Spinal cord (tissue), 10 donors: ENCODE measurements around the gene CLPSL1. TPM values are rescaled to one million over a fixed set of nuclear protein-coding genes. Genes with fewer than 3 reads are reported as not detected.

Source experiments
- DNase-seq, 6 donors: peaks; one replicate each; pipeline versions ENCODE4 v3.0.0 to v3.0.0-alpha.2; 2013 to 2015; ENCODE audit warnings: low spot score in 6 of 6, low read depth in 4 of 6
- H3K27ac ChIP-seq: one replicate; pipeline ENCODE4 v1.5.1; 2013; ENCODE audit warnings: low read depth, low read length, control low read depth
- H3K27me3 ChIP-seq: one replicate; pipeline ENCODE4 v1.6.1; 2013; ENCODE audit warnings: low read length; ENCODE audit not compliant: control insufficient read depth, insufficient read depth
- H3K36me3 ChIP-seq: one replicate; pipeline ENCODE4 v1.6.1; 2013; ENCODE audit warnings: low read length; ENCODE audit not compliant: control insufficient read depth, insufficient read depth
- H3K4me1 ChIP-seq: one replicate; pipeline ENCODE4 v1.6.1; 2013; ENCODE audit warnings: low read length; ENCODE audit not compliant: control insufficient read depth, insufficient read depth
- H3K4me3 ChIP-seq: one replicate; pipeline ENCODE4 v1.5.1; 2013; ENCODE audit warnings: low read depth, low read length, control low read depth
- H3K9me3 ChIP-seq: one replicate; pipeline ENCODE4 v1.6.1; 2013; ENCODE audit warnings: low read length; ENCODE audit not compliant: control insufficient read depth, insufficient read depth
- WGBS: methylation state at CpG from one replicate; pipeline ENCODE4 v1.1.5; 2013; ENCODE audit warnings: missing lambda C conversion rate; ENCODE audit not compliant: insufficient coverage; 5-methylcytosine and 5-hydroxymethylcytosine counted together
- polyA plus RNA-seq, 2 donors: library from polyadenylated mRNA; unstranded; fragments of 120-200 nt; gene quantifications; one replicate each; pipeline ENCODE4 v1.2.1, GENCODE V29; 2013; ENCODE audit not compliant: insufficient read length in 2 of 2
- total RNA-seq, 2 donors: library from RNA; depleted of rRNA in 1 of 2; stranded (reverse); fragments of 120-200 nt in 1 of 2; fragments of >200 nt in 1 of 2; gene quantifications; one replicate each; pipeline versions ENCODE4 v1.2.3 to v1.2.4, GENCODE V29; 2013 to 2014
- donor health status: healthy.

Gene CLPSL1
- total and polyA plus RNA-seq, 4 donors = not detected

DNA sequence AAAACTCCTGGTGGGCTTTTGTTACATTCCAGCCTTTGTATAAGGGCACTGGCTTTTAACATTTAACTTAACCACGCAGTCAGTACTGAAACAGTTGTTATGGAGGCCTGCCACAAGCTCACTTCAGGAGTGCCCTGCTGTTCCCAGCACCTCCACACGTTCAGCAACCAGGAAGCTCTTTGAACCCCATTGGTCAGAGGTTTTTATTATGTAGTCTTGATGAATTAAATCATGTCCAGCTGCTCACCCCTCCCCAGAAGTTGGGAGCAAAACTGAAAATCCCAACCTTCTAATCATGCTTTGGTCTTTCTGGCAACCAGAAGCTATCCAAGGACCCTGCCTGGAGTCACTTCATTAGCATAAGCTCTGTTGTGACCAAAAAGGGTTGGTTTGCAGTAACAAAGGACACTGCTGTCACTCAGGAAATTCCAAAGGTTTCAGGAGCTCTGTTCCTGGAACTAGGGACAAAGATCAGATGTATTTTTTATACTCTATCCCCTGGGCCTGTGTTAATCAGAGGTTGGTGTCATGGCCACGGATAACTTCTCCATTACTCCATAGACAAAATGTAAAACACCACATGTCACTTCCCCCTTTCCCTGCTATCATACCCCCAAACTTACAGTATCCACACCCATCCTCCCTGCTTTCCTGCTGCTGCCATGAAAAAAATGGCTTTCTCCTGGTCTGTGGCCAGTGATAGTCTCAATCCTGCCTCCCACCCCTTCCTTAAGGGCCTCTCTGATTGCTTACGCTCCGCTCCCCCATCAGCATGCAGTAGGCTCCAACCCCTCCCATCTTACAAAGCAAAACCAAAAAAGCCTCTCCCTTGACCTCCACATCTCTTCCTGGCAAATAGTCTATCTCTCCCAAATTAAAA is 40.9 kb upstream of the CLPSL1 start:
- Histone ChIP-seq H3K9me3 (no peaks in the 10 kb centered on the region), H3K4me1 (peaks cover 12% of the 10 kb centered on the region), H3K4me3 (no peak overlapping the region), H3K27ac (no peak overlapping the region), H3K36me3 (no peaks in the 10 kb centered on the region), H3K27me3 (no peaks in the 10 kb centered on the region)
- 70% methylated on average over 3 of the region's 5 CpGs for WGBS
- DNase-seq = peak in 1 of 6 donors; percentile 0

DNA sequence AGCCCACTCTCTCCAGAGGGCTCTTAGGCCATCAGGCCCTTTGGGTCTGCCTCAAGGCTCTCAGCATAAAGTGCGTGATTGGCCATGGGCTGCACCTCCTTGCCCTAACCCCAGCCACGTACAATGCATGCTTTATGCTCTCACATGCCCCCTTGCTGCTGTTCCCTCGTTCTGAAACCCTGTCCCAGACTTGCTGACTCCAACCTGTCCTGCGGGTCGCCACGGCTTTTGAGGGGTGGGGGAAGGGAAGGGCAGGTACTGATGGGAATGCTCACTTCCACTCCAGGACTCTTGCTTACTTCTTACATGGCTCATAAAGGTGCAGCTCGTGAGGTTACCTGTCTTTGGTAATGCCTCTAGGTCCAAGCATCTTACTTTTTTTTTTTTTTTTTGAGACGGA is 38.0 kb upstream of the CLPSL1 start:
- Histone ChIP-seq H3K9me3 (no peaks in the 10 kb centered on the region), H3K4me1 (no peaks in the 10 kb centered on the region), H3K4me3 (no peak overlapping the region), H3K36me3 (no peaks in the 10 kb centered on the region), H3K27me3 (no peaks in the 10 kb centered on the region), H3K27ac (no peak overlapping the region)
- WGBS = 53% methylated on average over 2 of the region's 8 CpGs
- no peak for DNase-seq

DNA sequence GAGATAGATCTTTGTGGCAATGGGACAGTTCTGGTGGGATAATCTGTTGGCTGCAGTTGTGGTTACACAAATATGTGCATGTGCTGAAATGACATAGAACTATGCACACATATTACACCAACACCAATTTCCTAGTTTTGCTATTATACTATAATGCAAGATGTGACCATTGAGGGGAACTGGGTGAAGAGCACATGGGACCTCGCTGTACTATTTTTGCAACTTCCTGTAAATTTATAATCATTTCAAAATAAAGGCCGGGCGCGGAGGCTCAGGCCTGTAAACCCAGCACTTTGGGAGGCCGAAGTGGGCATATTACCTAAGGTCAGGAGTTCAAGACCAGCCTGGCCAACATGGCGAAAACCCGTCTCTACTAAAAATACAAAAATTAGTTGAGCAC is 35.3 kb upstream of the CLPSL1 start:
- DNase-seq = no peak
- H3K4me3 ChIP-seq = no peak overlapping the region
- no peaks in the 10 kb centered on the region for H3K27me3 ChIP-seq
- no peaks in the 10 kb centered on the region for H3K9me3 ChIP-seq
- no peaks in the 10 kb centered on the region for H3K36me3 ChIP-seq
- no peak overlapping the region for H3K27ac ChIP-seq
- H3K4me1 ChIP-seq = no peaks in the 10 kb centered on the region
- WGBS = 95% methylated on average over 4 of the region's 7 CpGs

DNA sequence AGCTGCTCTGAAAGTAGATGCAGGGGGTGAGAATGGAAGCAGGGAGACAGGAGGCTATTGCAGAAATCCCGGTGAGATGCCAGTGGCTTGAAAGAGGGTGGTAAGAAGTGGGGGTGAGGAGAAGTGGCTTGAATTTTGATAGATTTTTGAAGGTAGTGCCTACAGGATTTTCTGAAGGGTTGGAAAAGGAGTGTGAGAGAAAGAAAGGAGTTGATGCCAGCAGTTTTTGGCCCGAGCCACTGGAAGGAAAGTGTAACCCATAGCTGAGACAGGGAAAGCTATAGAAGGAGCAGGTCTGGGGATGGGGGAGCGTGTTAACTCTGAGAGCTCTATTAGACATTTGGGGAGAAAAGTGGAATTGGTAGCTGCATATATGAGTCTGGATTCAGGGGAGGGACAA is 34.3 kb upstream of the CLPSL1 start:
- Histone ChIP-seq H3K9me3 (no peaks in the 10 kb centered on the region), H3K36me3 (no peaks in the 10 kb centered on the region), H3K27ac (no peak overlapping the region), H3K27me3 (no peaks in the 10 kb centered on the region), H3K4me3 (no peak overlapping the region), H3K4me1 (no peaks in the 10 kb centered on the region)
- DNase-seq = peak in 1 of 6 donors; percentile 63
- WGBS = 88% methylated on average over 3 of the region's 3 CpGs

- H3K9me3 ChIP-seq = no peaks in the 10 kb centered on the region
- H3K27me3 ChIP-seq = no peaks in the 10 kb centered on the region
- DNase-seq = no peak
- H3K27ac ChIP-seq = no peak overlapping the region
- WGBS = no CpG with 5 or more reads among the region's 1 CpG
- H3K36me3 ChIP-seq = no peaks in the 10 kb centered on the region
- no peaks in the 10 kb centered on the region for H3K4me1 ChIP-seq
- no peak overlapping the region for H3K4me3 ChIP-seq
Observed at GRCh38 chr6:35747877-35748276, 32.9 kb upstream of the CLPSL1 start.

DNA sequence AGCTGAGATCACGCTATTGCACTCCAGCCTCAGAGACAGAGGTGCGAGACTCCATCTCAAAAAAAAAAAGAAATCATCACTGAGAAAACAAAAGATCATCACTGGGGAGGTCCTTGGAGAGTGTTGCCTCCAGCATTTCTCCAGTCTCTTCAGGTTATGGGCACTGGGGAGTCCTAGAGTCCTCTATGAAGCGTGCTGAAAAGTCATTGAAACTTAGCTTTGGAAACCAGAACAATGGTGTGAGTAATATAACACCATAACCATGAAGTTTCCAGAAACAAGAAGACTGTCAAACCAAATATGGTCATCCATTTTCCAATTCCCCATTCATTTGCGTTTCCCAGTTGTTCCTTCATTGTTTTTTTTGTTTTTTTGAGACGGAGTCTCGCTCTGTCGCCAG is 30.3 kb upstream of the CLPSL1 start:
- no peaks in the 10 kb centered on the region for H3K4me1 ChIP-seq
- 80% methylated on average over 1 of the region's 7 CpGs for WGBS
- no peak overlapping the region for H3K4me3 ChIP-seq
- no peaks in the 10 kb centered on the region for H3K27me3 ChIP-seq
- no peaks in the 10 kb centered on the region for H3K9me3 ChIP-seq
- no peak for DNase-seq
- H3K27ac ChIP-seq = no peak overlapping the region
- no peaks in the 10 kb centered on the region for H3K36me3 ChIP-seq

DNA sequence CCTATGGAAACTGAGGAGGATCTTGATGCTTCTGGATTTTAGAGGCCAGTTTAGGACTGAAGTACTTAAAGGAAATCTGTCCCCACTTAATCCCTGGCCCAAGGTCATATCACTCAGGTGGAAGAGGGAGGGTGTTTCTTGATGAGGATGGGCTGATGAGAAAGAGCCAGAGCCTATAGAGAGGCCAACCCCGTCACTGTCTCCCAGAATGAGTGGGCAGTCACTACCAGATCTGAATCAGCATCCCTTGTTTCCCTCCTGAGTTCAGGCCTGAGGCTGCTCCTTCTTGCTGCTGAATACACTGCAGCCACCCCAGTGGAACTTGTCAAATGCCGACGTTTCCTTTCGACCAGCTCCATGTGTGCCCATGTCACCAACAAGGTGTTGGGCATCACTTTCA is 29.2 kb upstream of the CLPSL1 start:
- Histone ChIP-seq H3K36me3 (no peaks in the 10 kb centered on the region), H3K27me3 (no peaks in the 10 kb centered on the region), H3K9me3 (no peaks in the 10 kb centered on the region), H3K4me1 (no peaks in the 10 kb centered on the region), H3K27ac (no peak overlapping the region), H3K4me3 (no peak overlapping the region)
- DNase-seq = no peak
- WGBS = 83% methylated on average over 4 of the region's 4 CpGs

DNA sequence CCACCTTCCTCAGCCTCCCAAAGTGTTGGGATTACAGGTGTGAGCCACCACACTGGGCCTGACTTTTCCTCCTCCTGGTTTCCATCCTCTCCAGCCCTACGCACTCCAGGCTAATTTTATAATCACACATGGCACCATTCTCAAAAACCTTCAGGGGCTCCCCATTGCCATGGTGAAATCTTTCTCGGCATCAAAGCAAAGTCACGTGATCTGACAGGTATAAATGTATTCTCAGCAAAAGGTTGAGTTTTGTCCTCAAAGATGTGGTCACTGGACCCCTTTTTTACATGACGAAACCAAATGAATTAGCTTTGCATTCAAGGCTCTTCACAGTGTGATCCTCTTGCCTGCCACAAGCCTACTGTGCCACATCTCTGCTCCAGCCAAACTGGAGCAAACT is 28.5 kb upstream of the CLPSL1 start:
- no peak for DNase-seq
- Histone ChIP-seq H3K27me3 (no peaks in the 10 kb centered on the region), H3K4me3 (no peak overlapping the region), H3K36me3 (no peaks in the 10 kb centered on the region), H3K27ac (no peak overlapping the region), H3K9me3 (no peaks in the 10 kb centered on the region), H3K4me1 (no peaks in the 10 kb centered on the region)
- WGBS = 86% methylated on average over 3 of the region's 4 CpGs

- no peak overlapping the region for H3K4me3 ChIP-seq
- DNase-seq = peak in 2 of 6 donors; percentile 15 to 84
- no peaks in the 10 kb centered on the region for H3K27me3 ChIP-seq
- no peaks in the 10 kb centered on the region for H3K9me3 ChIP-seq
- no peaks in the 10 kb centered on the region for H3K36me3 ChIP-seq
- H3K4me1 ChIP-seq = no peaks in the 10 kb centered on the region
- no peak overlapping the region for H3K27ac ChIP-seq
- whole genome bisulfite sequencing = 84% methylated on average over 5 of the region's 6 CpGs
Observed at GRCh38 chr6:35754452-35755277, 26.2 kb upstream of the CLPSL1 start.
